ENCODE measurements around the gene CHST15.

CHST15 gene

GRCh38 chr10:124010563-124011131, 82.8 kb downstream of the CHST15 start:
- DNase-seq (ENCODE audit: low spot score): peak; percentile 89

- DNase-seq (ENCODE audit: low spot score): no peak
Observed at GRCh38 chr10:124010024-124010423, 83.4 kb downstream of the CHST15 start.

GRCh38 chr10:124009231-124010015, 84.0 kb downstream of the CHST15 start:
- no peak for DNase-seq (ENCODE audit: low spot score)

GRCh38 chr10:124008681-124009080, 84.7 kb downstream of the CHST15 start:
- DNase-seq (ENCODE audit: low spot score): no peak

GRCh38 chr10:124008187-124008586, 85.2 kb downstream of the CHST15 start:
- DNase-seq (ENCODE audit: low spot score): no peak

GRCh38 chr10:124007773-124008145, 85.6 kb downstream of the CHST15 start:
- no peak for DNase-seq (ENCODE audit: low spot score)

GRCh38 chr10:124007102-124007772, 86.2 kb downstream of the CHST15 start:
- no peak for DNase-seq (ENCODE audit: low spot score)

- no peak for DNase-seq (ENCODE audit: low spot score)
Observed at GRCh38 chr10:124006526-124006925, 86.9 kb downstream of the CHST15 start.

GRCh38 chr10:124005991-124006392, 87.4 kb downstream of the CHST15 start:
- DNase-seq (ENCODE audit: low spot score): no peak

GRCh38 chr10:124005091-124005490, 88.3 kb downstream of the CHST15 start:
- no peak for DNase-seq (ENCODE audit: low spot score)

GRCh38 chr10:124004663-124005004, 88.8 kb downstream of the CHST15 start:
- no peak for DNase-seq (ENCODE audit: low spot score)

- DNase-seq (ENCODE audit: low spot score): peak; percentile 38
Observed at GRCh38 chr10:124003871-124004662, 89.3 kb downstream of the CHST15 start.

GRCh38 chr10:124003481-124003870, 89.9 kb downstream of the CHST15 start:
- peak; percentile 27 for DNase-seq (ENCODE audit: low spot score)

GRCh38 chr10:124003070-124003419, 90.4 kb downstream of the CHST15 start:
- DNase-seq (ENCODE audit: low spot score): peak; percentile 21

GRCh38 chr10:124002391-124003069, 90.9 kb downstream of the CHST15 start:
- DNase-seq (ENCODE audit: low spot score): no peak

GRCh38 chr10:124001391-124002148, 91.8 kb downstream of the CHST15 start:
- DNase-seq (ENCODE audit: low spot score): peak; percentile 32

- no peak for DNase-seq (ENCODE audit: low spot score)
Observed at GRCh38 chr10:124000792-124001201, 92.6 kb downstream of the CHST15 start.

GRCh38 chr10:123999956-124000615, 93.3 kb downstream of the CHST15 start:
- DNase-seq (ENCODE audit: low spot score): no peak

GRCh38 chr10:123999261-123999660, 94.1 kb downstream of the CHST15 start:
- no peak for DNase-seq (ENCODE audit: low spot score)

- no peak for DNase-seq (ENCODE audit: low spot score)
Observed at GRCh38 chr10:123998197-123999141, 94.9 kb downstream of the CHST15 start.
